ENCODE measurements around the gene IRX6.

The IRX6 gene

GRCh38 chr16:55285586-55285985 is 38.4 kb upstream of the IRX6 start:
- Histone ChIP-seq H3K9me3 (ENCODE audit: control insufficient read depth, low read length) (no peaks in the 10 kb centered on the region), H3K36me3 (ENCODE audit: control insufficient read depth, insufficient read depth, low read length) (no peaks in the 10 kb centered on the region), H3K27ac (ENCODE audit: insufficient read depth, low read depth, low read length, poor library complexity, severe bottlenecking) (no peak overlapping the region), H3K4me3 (ENCODE audit: insufficient read depth, low read depth, low read length) (no peak overlapping the region), H3K4me1 (ENCODE audit: control insufficient read depth, insufficient read depth, low read length) (no peaks in the 10 kb centered on the region), H3K27me3 (ENCODE audit: control insufficient read depth, insufficient read depth, low read length, poor library complexity, severe bottlenecking) (no peaks in the 10 kb centered on the region)
- WGBS, 2 experiments, result 91 to 100% methylated on average over 1 to 2 of the region's 2 CpGs

GRCh38 chr16:55289353-55289752 is 34.6 kb upstream of the IRX6 start:
- no peaks in the 10 kb centered on the region for H3K9me3 ChIP-seq (ENCODE audit: control insufficient read depth, low read length)
- H3K36me3 ChIP-seq (ENCODE audit: control insufficient read depth, insufficient read depth, low read length), result no peaks in the 10 kb centered on the region
- H3K27me3 ChIP-seq (ENCODE audit: control insufficient read depth, insufficient read depth, low read length, poor library complexity, severe bottlenecking), result no peaks in the 10 kb centered on the region
- no peak overlapping the region for H3K27ac ChIP-seq (ENCODE audit: insufficient read depth, low read depth, low read length, poor library complexity, severe bottlenecking)
- H3K4me1 ChIP-seq (ENCODE audit: control insufficient read depth, insufficient read depth, low read length), result peaks cover 15% of the 10 kb centered on the region
- 85 to 89% methylated on average over 2 of the region's 2 CpGs for WGBS, 2 experiments
- no peak overlapping the region for H3K4me3 ChIP-seq (ENCODE audit: insufficient read depth, low read depth, low read length)

- 80 to 85% methylated on average over 3 to 6 of the region's 6 CpGs for WGBS, 2 experiments
- Histone ChIP-seq H3K4me1 (ENCODE audit: control insufficient read depth, insufficient read depth, low read length) (peaks cover 22% of the 10 kb centered on the region), H3K36me3 (ENCODE audit: control insufficient read depth, insufficient read depth, low read length) (no peaks in the 10 kb centered on the region), H3K9me3 (ENCODE audit: control insufficient read depth, low read length) (no peaks in the 10 kb centered on the region), H3K27me3 (ENCODE audit: control insufficient read depth, insufficient read depth, low read length, poor library complexity, severe bottlenecking) (no peaks in the 10 kb centered on the region), H3K4me3 (ENCODE audit: insufficient read depth, low read depth, low read length) (no peak overlapping the region), H3K27ac (ENCODE audit: insufficient read depth, low read depth, low read length, poor library complexity, severe bottlenecking) (no peak overlapping the region)
Measured at GRCh38 chr16:55291847-55292246, 32.2 kb upstream of the IRX6 start.

- Histone ChIP-seq H3K4me3 (ENCODE audit: insufficient read depth, low read depth, low read length) (no peak overlapping the region), H3K27ac (ENCODE audit: insufficient read depth, low read depth, low read length, poor library complexity, severe bottlenecking) (no peak overlapping the region), H3K36me3 (ENCODE audit: control insufficient read depth, insufficient read depth, low read length) (no peaks in the 10 kb centered on the region), H3K9me3 (ENCODE audit: control insufficient read depth, low read length) (no peaks in the 10 kb centered on the region), H3K27me3 (ENCODE audit: control insufficient read depth, insufficient read depth, low read length, poor library complexity, severe bottlenecking) (no peaks in the 10 kb centered on the region), H3K4me1 (ENCODE audit: control insufficient read depth, insufficient read depth, low read length) (peaks cover 22% of the 10 kb centered on the region)
- 0 to 5% methylated on average over 1 of the region's 1 CpG for WGBS, 2 experiments
Measured at GRCh38 chr16:55292491-55292890, 31.5 kb upstream of the IRX6 start.

GRCh38 chr16:55294129-55294528 is 29.9 kb upstream of the IRX6 start:
- H3K27ac ChIP-seq (ENCODE audit: insufficient read depth, low read depth, low read length, poor library complexity, severe bottlenecking), result no peak overlapping the region
- no peaks in the 10 kb centered on the region for H3K27me3 ChIP-seq (ENCODE audit: control insufficient read depth, insufficient read depth, low read length, poor library complexity, severe bottlenecking)
- H3K4me3 ChIP-seq (ENCODE audit: insufficient read depth, low read depth, low read length), result no peak overlapping the region
- peaks cover 22% of the 10 kb centered on the region for H3K4me1 ChIP-seq (ENCODE audit: control insufficient read depth, insufficient read depth, low read length)
- no peaks in the 10 kb centered on the region for H3K36me3 ChIP-seq (ENCODE audit: control insufficient read depth, insufficient read depth, low read length)
- H3K9me3 ChIP-seq (ENCODE audit: control insufficient read depth, low read length), result peaks cover 4% of the 10 kb centered on the region
- 78 to 90% methylated on average over 3 of the region's 4 CpGs for WGBS, 2 experiments

- Histone ChIP-seq H3K27me3 (ENCODE audit: control insufficient read depth, insufficient read depth, low read length, poor library complexity, severe bottlenecking) (no peaks in the 10 kb centered on the region), H3K36me3 (ENCODE audit: control insufficient read depth, insufficient read depth, low read length) (no peaks in the 10 kb centered on the region), H3K27ac (ENCODE audit: insufficient read depth, low read depth, low read length, poor library complexity, severe bottlenecking) (no peak overlapping the region), H3K9me3 (ENCODE audit: control insufficient read depth, low read length) (peaks cover 4% of the 10 kb centered on the region), H3K4me3 (ENCODE audit: insufficient read depth, low read depth, low read length) (no peak overlapping the region), H3K4me1 (ENCODE audit: control insufficient read depth, insufficient read depth, low read length) (peaks cover 22% of the 10 kb centered on the region)
- WGBS, 2 experiments, result 77 to 84% methylated on average over 4 of the region's 4 CpGs
Measured at GRCh38 chr16:55294931-55295342, 29.1 kb upstream of the IRX6 start.

GRCh38 chr16:55297062-55297909 is 26.7 kb upstream of the IRX6 start:
- Histone ChIP-seq H3K27me3 (ENCODE audit: control insufficient read depth, insufficient read depth, low read length, poor library complexity, severe bottlenecking) (no peaks in the 10 kb centered on the region), H3K9me3 (ENCODE audit: control insufficient read depth, low read length) (peaks cover 4% of the 10 kb centered on the region), H3K4me1 (ENCODE audit: control insufficient read depth, insufficient read depth, low read length) (peaks cover 16% of the 10 kb centered on the region), H3K4me3 (ENCODE audit: insufficient read depth, low read depth, low read length) (no peak overlapping the region), H3K36me3 (ENCODE audit: control insufficient read depth, insufficient read depth, low read length) (no peaks in the 10 kb centered on the region), H3K27ac (ENCODE audit: insufficient read depth, low read depth, low read length, poor library complexity, severe bottlenecking) (no peak overlapping the region)
- WGBS, 2 experiments, result 88 to 89% methylated on average over 10 of the region's 10 CpGs

GRCh38 chr16:55297910-55298479 is 26.0 kb upstream of the IRX6 start:
- Histone ChIP-seq H3K27me3 (ENCODE audit: control insufficient read depth, insufficient read depth, low read length, poor library complexity, severe bottlenecking) (no peaks in the 10 kb centered on the region), H3K36me3 (ENCODE audit: control insufficient read depth, insufficient read depth, low read length) (no peaks in the 10 kb centered on the region), H3K9me3 (ENCODE audit: control insufficient read depth, low read length) (peaks cover 4% of the 10 kb centered on the region), H3K4me1 (ENCODE audit: control insufficient read depth, insufficient read depth, low read length) (peaks cover 9% of the 10 kb centered on the region), H3K4me3 (ENCODE audit: insufficient read depth, low read depth, low read length) (no peak overlapping the region), H3K27ac (ENCODE audit: insufficient read depth, low read depth, low read length, poor library complexity, severe bottlenecking) (no peak overlapping the region)
- WGBS, 2 experiments, result 33% methylated on average over 1 of the region's 1 CpG; no CpG with 5 or more reads in 1 of the 2 experiments

- Histone ChIP-seq H3K27ac (ENCODE audit: insufficient read depth, low read depth, low read length, poor library complexity, severe bottlenecking) (no peak overlapping the region), H3K4me1 (ENCODE audit: control insufficient read depth, insufficient read depth, low read length) (no peaks in the 10 kb centered on the region), H3K36me3 (ENCODE audit: control insufficient read depth, insufficient read depth, low read length) (no peaks in the 10 kb centered on the region), H3K4me3 (ENCODE audit: insufficient read depth, low read depth, low read length) (no peak overlapping the region), H3K27me3 (ENCODE audit: control insufficient read depth, insufficient read depth, low read length, poor library complexity, severe bottlenecking) (no peaks in the 10 kb centered on the region), H3K9me3 (ENCODE audit: control insufficient read depth, low read length) (peaks cover 4% of the 10 kb centered on the region)
- 94 to 96% methylated on average over 11 of the region's 11 CpGs for WGBS, 2 experiments
Measured at GRCh38 chr16:55301385-55302008, 22.5 kb upstream of the IRX6 start.

- WGBS, 2 experiments, result 39 to 47% methylated on average over 6 of the region's 6 CpGs
- Histone ChIP-seq H3K27me3 (ENCODE audit: control insufficient read depth, insufficient read depth, low read length, poor library complexity, severe bottlenecking) (no peaks in the 10 kb centered on the region), H3K27ac (ENCODE audit: insufficient read depth, low read depth, low read length, poor library complexity, severe bottlenecking) (no peak overlapping the region), H3K36me3 (ENCODE audit: control insufficient read depth, insufficient read depth, low read length) (no peaks in the 10 kb centered on the region), H3K4me1 (ENCODE audit: control insufficient read depth, insufficient read depth, low read length) (no peaks in the 10 kb centered on the region), H3K9me3 (ENCODE audit: control insufficient read depth, low read length) (peaks cover 3% of the 10 kb centered on the region), H3K4me3 (ENCODE audit: insufficient read depth, low read depth, low read length) (no peak overlapping the region)
Measured at GRCh38 chr16:55302635-55303034, 21.4 kb upstream of the IRX6 start.

Data from ectodermal cell (in vitro differentiated cells).